ENCODE results near the gene RPH3AL.
"Not testable (repeated sequence)": the region's sequence is repeated elsewhere in the genome, so short reads cannot be mapped to it uniquely, and the experiment has no call there.

Gene RPH3AL

GRCh38 chr17:208429-208828 lies 144.2 kb downstream of the RPH3AL start:
- TF ChIP-seq ZNF8 (CRISPR knock-in tag; IDR thresholded peaks at IDR 0.05) (no peak), OSR1 (CRISPR knock-in tag; IDR thresholded peaks at IDR 0.05) (no peak), ISL1 (CRISPR knock-in tag; IDR thresholded peaks at IDR 0.05) (no peak), SNAI2 (CRISPR knock-in tag; IDR thresholded peaks at IDR 0.05) (no peak)
- ATAC-seq, result no peak

- no peak for ATAC-seq
- TF ChIP-seq ZFP3 (CRISPR knock-in tag; IDR thresholded peaks at IDR 0.05) (no peak), GLIS3 (CRISPR knock-in tag; IDR thresholded peaks at IDR 0.05) (no peak), OSR1 (CRISPR knock-in tag; IDR thresholded peaks at IDR 0.05) (no peak), ZNF565 (CRISPR knock-in tag; conservative IDR thresholded peaks at IDR 0.05; ENCODE audit: low read depth) (no peak), TCF4 (CRISPR knock-in tag; IDR thresholded peaks at IDR 0.05; ENCODE audit: borderline replicate concordance) (no peak)
Observed at GRCh38 chr17:207775-208174, 144.8 kb downstream of the RPH3AL start.

GRCh38 chr17:206941-207560 lies 145.6 kb downstream of the RPH3AL start:
- ATAC-seq, result no peak
- TF ChIP-seq ISL1 (CRISPR knock-in tag; IDR thresholded peaks at IDR 0.05), result no peak
- TF ChIP-seq, protein P1, sequence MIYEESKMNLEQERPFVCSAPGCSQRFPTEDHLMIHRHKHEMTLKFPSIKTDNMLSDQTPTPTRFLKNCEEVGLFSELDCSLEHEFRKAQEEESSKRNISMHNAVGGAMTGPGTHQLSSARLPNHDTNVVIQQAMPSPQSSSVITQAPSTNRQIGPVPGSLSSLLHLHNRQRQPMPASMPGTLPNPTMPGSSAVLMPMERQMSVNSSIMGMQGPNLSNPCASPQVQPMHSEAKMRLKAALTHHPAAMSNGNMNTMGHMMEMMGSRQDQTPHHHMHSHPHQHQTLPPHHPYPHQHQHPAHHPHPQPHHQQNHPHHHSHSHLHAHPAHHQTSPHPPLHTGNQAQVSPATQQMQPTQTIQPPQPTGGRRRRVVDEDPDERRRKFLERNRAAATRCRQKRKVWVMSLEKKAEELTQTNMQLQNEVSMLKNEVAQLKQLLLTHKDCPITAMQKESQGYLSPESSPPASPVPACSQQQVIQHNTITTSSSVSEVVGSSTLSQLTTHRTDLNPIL (CRISPR knock-in tag; IDR thresholded peaks at IDR 0.05; ENCODE audit: low read depth), result no peak
- TF ChIP-seq TCF4 (CRISPR knock-in tag; IDR thresholded peaks at IDR 0.05; ENCODE audit: borderline replicate concordance), result no peak
- TF ChIP-seq CSRNP3 (CRISPR knock-in tag; IDR thresholded peaks at IDR 0.05), result no peak
- TF ChIP-seq TSHZ2 (CRISPR knock-in tag; IDR thresholded peaks at IDR 0.05), result no peak
- TF ChIP-seq RARB (CRISPR knock-in tag; IDR thresholded peaks at IDR 0.05), result no peak
- TF ChIP-seq PPARA (CRISPR knock-in tag; IDR thresholded peaks at IDR 0.05; ENCODE audit: borderline replicate concordance), result no peak
- no peak for TF ChIP-seq ZFP3 (CRISPR knock-in tag; IDR thresholded peaks at IDR 0.05)
- no peak for TF ChIP-seq TOX (CRISPR knock-in tag; IDR thresholded peaks at IDR 0.05; ENCODE audit: borderline replicate concordance)

- ATAC-seq, result not testable (repeated sequence)
Observed at GRCh38 chr17:206484-206883, 146.1 kb downstream of the RPH3AL start.

DNA sequence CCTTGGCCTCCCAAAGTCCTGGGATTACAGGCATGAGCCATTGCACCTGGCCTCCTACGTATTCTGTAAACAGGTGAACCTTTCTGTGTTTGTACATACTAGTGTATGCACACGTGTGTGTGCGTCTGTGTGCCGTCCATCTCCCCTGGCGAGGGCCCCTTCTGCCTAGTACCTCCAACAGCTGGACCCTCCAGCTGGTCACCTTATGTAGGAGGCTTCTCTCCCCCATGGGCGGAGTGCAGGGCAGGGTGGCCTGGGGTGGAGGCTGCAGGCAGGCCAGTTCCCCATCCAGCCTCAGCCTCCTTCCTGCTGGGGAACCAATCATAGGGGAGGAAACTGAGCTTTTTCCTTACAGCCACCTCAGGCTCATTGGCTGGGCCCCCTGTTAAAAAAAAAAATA lies 146.8 kb downstream of the RPH3AL start:
- no peak for ATAC-seq

More for the DNA sequence above, 146.8 kb downstream of the RPH3AL start:
- no peak for TF ChIP-seq ZFP30 (CRISPR knock-in tag; IDR thresholded peaks at IDR 0.05)
- TF ChIP-seq TCF4 (CRISPR knock-in tag; IDR thresholded peaks at IDR 0.05; ENCODE audit: borderline replicate concordance), result no peak
- TF ChIP-seq ZFP3 (CRISPR knock-in tag; IDR thresholded peaks at IDR 0.05), result no peak
- TF ChIP-seq ZNF565 (CRISPR knock-in tag; conservative IDR thresholded peaks at IDR 0.05; ENCODE audit: low read depth), result no peak
- TF ChIP-seq ARNTL (CRISPR knock-in tag; IDR thresholded peaks at IDR 0.05; ENCODE audit: borderline replicate concordance, low read depth), result no peak
- TF ChIP-seq CSRNP3 (CRISPR knock-in tag; IDR thresholded peaks at IDR 0.05), result no peak
- TF ChIP-seq PPARA (CRISPR knock-in tag; IDR thresholded peaks at IDR 0.05; ENCODE audit: borderline replicate concordance), result no peak
- TF ChIP-seq ISL1 (CRISPR knock-in tag; IDR thresholded peaks at IDR 0.05), result no peak
- TF ChIP-seq TOX (CRISPR knock-in tag; IDR thresholded peaks at IDR 0.05; ENCODE audit: borderline replicate concordance), result no peak
- no peak for TF ChIP-seq ZNF70 (CRISPR knock-in tag; IDR thresholded peaks at IDR 0.05)
- no peak for TF ChIP-seq ESRRG (CRISPR knock-in tag; IDR thresholded peaks at IDR 0.05)
- no peak for TF ChIP-seq RARB (CRISPR knock-in tag; IDR thresholded peaks at IDR 0.05)
- no peak for TF ChIP-seq TSHZ2 (CRISPR knock-in tag; IDR thresholded peaks at IDR 0.05)
- TF ChIP-seq CSDC2 (CRISPR knock-in tag; IDR thresholded peaks at IDR 0.05), result no peak
- TF ChIP-seq, protein P1 (CRISPR knock-in tag; IDR thresholded peaks at IDR 0.05; ENCODE audit: low read depth), result no peak
